ENCODE measurements around the gene ELFN1.
A peak's percentile ranks its signal among the peaks of the same experiment; 100 is the strongest.

ELFN1 gene

GRCh38 chr7:1729183-1729582 is 59.1 kb downstream of the ELFN1 start:
- no peak for DNase-seq

- no peak for DNase-seq
Measured at GRCh38 chr7:1729773-1730172, 59.7 kb downstream of the ELFN1 start.

GRCh38 chr7:1732072-1732471 is 62.0 kb downstream of the ELFN1 start:
- no peak for DNase-seq

GRCh38 chr7:1732645-1733044 is 62.6 kb downstream of the ELFN1 start:
- DNase-seq, result no peak

- DNase-seq, result no peak
Measured at GRCh38 chr7:1733206-1733907, 63.3 kb downstream of the ELFN1 start.

GRCh38 chr7:1733908-1734730 is 64.0 kb downstream of the ELFN1 start:
- DNase-seq, result no peak

GRCh38 chr7:1735262-1735661 is 65.2 kb downstream of the ELFN1 start:
- DNase-seq, result no peak

- DNase-seq, result no peak
Measured at GRCh38 chr7:1735806-1736483, 65.9 kb downstream of the ELFN1 start.

GRCh38 chr7:1736484-1736817 is 66.4 kb downstream of the ELFN1 start:
- no peak for DNase-seq

GRCh38 chr7:1736830-1737229 is 66.8 kb downstream of the ELFN1 start:
- no peak for DNase-seq

GRCh38 chr7:1737523-1737922 is 67.4 kb downstream of the ELFN1 start:
- DNase-seq, result no peak

GRCh38 chr7:1737956-1738355 is 67.9 kb downstream of the ELFN1 start:
- no peak for DNase-seq

GRCh38 chr7:1738511-1738910 is 68.4 kb downstream of the ELFN1 start:
- no peak for DNase-seq

- DNase-seq, result no peak
Measured at GRCh38 chr7:1738956-1739355, 68.9 kb downstream of the ELFN1 start.

- no peak for DNase-seq
Measured at GRCh38 chr7:1739593-1739992, 69.5 kb downstream of the ELFN1 start.

GRCh38 chr7:1740214-1740613 is 70.1 kb downstream of the ELFN1 start:
- DNase-seq, result no peak

- DNase-seq, result no peak
Measured at GRCh38 chr7:1741246-1741645, 71.2 kb downstream of the ELFN1 start.

- DNase-seq, result no peak
Measured at GRCh38 chr7:1741751-1742554, 71.9 kb downstream of the ELFN1 start.

- peak; percentile 25 to 31 for DNase-seq
Measured at GRCh38 chr7:1742555-1743303, 72.7 kb downstream of the ELFN1 start.

GRCh38 chr7:1743481-1744230 is 73.6 kb downstream of the ELFN1 start:
- no peak for DNase-seq

- DNase-seq, result no peak
Measured at GRCh38 chr7:1744296-1745017, 74.4 kb downstream of the ELFN1 start.

Measured in stimulated activated CD4-positive, alpha-beta T cell treated with anti-CD3 and anti-CD28 coated beads, Interleukin-2, amount 100 ng/mL, for 24 hours (primary cell).